IPS-11a (cell line): ENCODE data around the gene BMP5.
"Not testable (repeated sequence)": the region's sequence is repeated elsewhere in the genome, so short reads cannot be mapped to it uniquely, and the experiment has no call there.

Experiments used
- H3K4me3 ChIP-seq: one replicate; pipeline ENCODE4 v1.5.1; 2013; ENCODE audit warnings: low read depth, low read length, control low read depth

BMP5 gene

GRCh38 chr6:55875400-55875799, at the start of gene BMP5:
Gene BMP5, minus strand, starts transcription at chr6:55875590. Its CDS starts 725 bp downstream, at chr6:55874865.
- H3K4me3 ChIP-seq = no peak within 1 kb of the TSS

- H3K4me3 ChIP-seq = no peak overlapping the region
Observed at GRCh38 chr6:55922406-55922805, 47.0 kb upstream of the BMP5 start.

DNA sequence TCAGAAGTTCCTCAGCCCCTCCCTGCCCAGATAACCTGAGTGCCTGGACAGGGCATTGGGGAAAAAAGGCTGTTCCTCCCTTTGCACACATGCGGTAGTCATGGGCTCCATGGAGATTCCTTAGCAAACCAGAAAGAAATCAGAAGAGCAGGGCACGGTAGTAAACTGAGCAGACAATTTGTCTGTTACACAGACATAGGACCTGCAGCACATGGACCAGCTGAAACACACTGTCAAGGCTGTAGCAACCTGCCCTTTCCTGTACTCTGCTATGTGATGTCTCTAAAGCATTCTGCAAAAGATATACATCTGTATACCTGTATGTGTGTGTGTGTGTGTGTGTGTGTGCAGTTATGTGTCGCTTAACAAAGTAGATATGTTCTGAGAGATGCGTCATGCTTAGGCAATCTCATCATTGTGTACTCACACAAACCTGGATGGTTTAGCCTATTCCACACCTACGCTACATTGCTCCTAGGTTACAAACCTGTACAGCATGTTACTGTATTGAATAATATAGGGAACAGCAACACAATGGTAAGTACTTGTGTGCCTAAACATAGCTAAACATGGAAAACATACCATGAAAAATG, 44.4 kb upstream of the BMP5 start:
- no peak overlapping the region for H3K4me3 ChIP-seq

- no peak overlapping the region for H3K4me3 ChIP-seq
Observed at GRCh38 chr6:55918639-55919038, 43.2 kb upstream of the BMP5 start.

DNA sequence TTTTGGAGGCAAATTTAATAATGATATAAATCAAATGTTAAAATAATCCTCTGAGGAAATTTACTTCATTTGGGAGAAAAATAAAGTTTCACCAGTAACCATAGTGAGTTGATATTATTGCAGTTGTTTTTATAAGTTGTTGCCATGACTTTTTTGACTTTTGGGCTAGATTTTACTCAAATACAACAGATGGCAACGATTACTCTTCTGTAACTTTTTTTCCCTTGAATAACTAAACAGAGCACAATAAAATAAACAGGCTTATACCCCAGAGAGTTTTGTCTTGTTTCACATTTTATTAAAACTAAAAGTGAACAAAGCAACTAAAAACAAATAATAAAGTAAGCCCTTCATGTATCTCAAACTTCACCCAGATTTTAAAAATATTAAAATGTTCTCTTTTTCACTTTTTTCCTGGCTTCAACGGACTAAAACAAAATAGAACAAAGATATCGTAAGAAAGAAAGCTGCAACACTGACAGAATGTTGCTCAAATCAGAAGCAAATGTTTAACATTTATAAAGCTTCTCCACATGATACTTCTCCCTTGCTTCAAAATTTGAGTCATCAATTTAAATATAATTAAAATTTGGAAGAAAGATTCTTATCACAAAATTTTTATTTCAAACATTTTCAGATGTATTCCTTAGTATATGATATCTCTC, 42.5 kb upstream of the BMP5 start:
- H3K4me3 ChIP-seq = no peak overlapping the region

- no peak overlapping the region for H3K4me3 ChIP-seq
Observed at GRCh38 chr6:55916188-55916587, 40.8 kb upstream of the BMP5 start.

DNA sequence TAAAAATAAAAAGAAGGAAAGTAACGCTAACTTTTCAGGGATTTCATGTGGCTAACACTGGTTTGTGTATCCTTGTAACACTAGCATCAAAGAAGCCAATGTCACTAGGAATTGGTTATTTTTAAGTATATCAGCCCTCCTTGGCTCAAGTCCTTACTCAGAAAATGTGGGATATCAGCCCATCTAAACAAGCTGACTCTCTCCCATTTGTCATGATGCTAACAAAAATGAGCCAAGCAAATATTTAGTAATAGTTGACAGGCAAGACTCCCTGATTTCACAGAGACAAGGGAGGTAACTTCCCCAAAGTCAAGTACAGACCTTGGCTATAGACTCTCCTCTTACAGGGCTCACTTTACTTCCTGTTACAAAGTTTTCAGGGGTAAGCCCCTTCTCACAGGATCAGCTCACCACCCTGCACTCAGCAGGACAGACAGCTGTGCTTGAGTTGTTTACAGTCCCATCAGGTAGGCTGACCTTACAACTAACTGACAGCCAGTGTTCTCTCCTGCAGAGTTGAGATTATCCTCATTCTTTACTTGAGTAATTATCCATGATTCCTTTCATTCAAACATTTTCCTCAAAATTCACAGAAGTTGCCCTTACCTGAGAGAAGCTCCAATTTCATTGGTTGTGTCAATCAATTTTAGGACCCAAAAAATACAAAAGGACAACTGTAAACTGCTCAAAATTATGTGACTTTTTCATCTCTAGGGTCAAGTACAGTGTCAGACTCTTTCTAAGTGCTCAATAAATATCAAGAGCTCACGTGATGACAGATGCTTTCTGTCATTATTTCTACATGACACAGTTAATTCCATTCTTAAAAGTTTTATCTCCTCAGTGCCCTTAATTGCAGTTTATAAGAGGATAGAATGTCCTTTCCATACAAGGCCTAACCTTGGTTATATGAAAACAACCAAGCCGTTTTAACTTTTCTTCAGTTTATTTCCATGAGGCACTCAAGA, 38.1 kb upstream of the BMP5 start:
- H3K4me3 ChIP-seq = no peak overlapping the region

DNA sequence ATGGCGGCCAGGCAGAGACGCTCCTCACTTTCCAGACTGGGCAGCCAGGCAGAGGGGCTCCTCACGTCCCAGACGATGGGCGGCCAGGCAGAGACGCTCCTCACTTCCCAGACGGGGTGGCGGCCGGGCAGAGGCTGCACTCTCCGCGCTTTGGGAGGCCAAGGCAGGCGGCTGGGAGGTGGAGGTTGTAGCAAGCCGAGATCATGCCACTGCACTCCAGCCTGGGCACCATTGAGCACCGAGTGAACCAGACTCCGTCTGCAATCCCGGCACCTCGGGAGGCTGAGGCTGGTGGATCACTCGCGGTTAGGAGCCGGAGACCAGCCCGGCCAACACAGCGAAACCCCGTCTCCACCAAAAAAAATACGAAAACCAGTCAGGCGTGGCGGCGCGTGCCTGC, 35.1 kb upstream of the BMP5 start:
- not testable (repeated sequence) for H3K4me3 ChIP-seq

DNA sequence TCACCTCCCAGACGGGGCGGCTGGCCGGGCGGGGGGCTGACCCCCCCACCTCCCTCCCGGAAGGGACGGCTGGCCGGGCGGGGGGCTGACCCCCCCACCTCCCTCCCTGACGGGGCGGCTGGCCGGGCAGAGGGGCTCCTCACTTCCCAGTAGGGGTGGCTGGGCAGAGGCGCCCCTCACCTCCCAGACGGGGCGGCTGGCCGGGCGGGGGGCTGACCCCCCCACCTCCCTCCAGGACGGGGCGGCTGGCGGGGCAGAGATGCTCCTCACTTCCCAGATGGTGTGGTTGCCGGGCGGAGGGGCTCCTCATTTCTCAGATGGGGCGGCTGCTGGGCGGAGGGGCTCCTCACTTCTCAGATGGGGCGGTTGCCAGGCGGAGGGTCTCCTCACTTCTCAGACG, 34.5 kb upstream of the BMP5 start:
- not testable (repeated sequence) for H3K4me3 ChIP-seq

DNA sequence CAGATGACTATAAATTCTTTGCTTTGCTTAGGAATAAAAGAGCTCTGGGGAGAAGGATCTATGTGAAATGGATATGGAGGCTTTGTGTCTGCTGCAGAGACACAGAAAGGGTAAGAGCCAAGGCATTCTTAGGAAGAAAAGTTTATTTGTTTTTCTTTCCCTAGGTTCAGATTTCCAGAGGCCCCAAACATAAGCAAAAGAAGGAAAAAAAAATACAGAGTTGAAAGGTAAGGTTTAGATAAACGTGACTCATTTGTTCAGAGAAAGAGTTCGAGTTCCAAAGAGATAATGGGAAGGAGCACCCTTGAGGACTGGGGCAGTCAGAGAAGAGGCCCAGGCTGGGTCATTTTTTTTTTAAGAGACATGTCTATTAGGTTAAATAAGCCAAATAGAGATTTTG, 27.4 kb upstream of the BMP5 start:
- H3K4me3 ChIP-seq = no peak overlapping the region

- H3K4me3 ChIP-seq = no peak overlapping the region
Observed at GRCh38 chr6:55901765-55902270, 26.4 kb upstream of the BMP5 start.

- H3K4me3 ChIP-seq = no peak overlapping the region
Observed at GRCh38 chr6:55898342-55898741, 23.0 kb upstream of the BMP5 start.

DNA sequence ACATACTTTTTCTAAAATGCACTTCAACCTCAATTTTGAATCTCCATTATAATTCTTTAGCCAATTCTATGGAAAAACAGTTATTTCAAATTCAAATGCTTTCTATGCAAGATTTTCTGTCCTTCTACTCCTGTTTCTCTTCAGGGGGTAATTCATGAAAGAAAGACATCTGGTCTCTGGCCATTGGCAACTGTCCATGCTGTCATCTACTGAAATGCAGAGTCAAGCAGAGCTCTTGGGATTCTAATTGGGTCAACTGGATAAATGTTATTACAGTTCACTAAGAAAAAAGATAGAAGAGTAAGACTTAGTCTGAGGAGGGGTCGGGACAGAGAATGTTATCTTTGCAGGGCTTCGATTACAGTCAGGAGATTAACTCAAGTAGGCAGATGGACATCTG, 22.0 kb upstream of the BMP5 start:
- no peak overlapping the region for H3K4me3 ChIP-seq

GRCh38 chr6:55895972-55896730, 20.8 kb upstream of the BMP5 start:
- no peak overlapping the region for H3K4me3 ChIP-seq

GRCh38 chr6:55892749-55893357, 17.5 kb upstream of the BMP5 start:
- H3K4me3 ChIP-seq = no peak overlapping the region

- H3K4me3 ChIP-seq = no peak overlapping the region
Observed at GRCh38 chr6:55888917-55889316, 13.5 kb upstream of the BMP5 start.

- H3K4me3 ChIP-seq = no peak overlapping the region
Observed at GRCh38 chr6:55886185-55886836, 10.9 kb upstream of the BMP5 start.

DNA sequence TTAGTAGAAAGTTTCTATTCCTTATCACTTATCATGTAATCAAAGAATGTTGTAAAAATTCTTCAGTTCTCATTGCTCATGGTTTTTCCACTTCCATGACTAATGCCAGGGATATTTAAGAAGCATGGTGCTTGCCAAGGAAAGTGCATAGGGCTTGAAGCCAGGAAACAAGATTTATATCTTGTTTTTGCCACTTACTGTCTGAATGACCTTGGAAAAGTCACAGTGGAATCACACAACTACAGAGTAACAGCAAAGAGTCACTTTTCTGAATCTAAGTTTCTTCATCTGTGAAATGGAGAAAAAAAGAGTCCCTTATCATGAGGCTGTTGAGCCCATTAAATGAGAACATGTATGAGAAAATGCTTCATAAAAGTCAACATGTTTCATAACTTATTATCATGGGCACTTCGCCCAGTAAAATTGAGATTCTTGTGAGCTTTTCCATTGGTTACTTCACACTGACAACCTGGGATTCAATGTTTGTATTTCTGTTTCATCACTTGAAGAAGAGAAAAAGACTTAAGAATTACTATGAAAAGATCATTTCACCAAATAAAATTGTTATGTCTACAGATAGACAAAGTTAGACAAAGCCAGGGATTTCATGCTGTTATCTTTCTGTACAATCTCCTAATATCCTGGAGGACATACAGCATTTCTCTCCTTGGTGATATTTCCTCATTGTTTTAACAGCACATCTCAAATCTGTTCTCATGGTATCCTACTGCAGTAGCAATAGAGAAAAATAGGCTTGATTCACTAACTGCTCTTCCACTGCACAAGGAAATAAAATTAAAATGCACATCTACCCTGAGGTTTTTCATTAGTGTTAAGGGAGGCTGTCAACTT, 7.6 kb upstream of the BMP5 start:
- H3K4me3 ChIP-seq = no peak overlapping the region

GRCh38 chr6:55877283-55877682, 1.9 kb upstream of the BMP5 start:
- H3K4me3 ChIP-seq = no peak overlapping the region
